Right lobe of liver (tissue), 6 donors: ENCODE results near the gene ZMYND8. TPM values are rescaled to one million over a fixed set of nuclear protein-coding genes. Genes with fewer than 3 reads are reported as not detected.

Source experiments
- ATAC-seq, 4 donors: fragments of 200-7000 bp; cut with Tn5 transposase; one replicate each; pipeline ENCODE4 v1.9.1; 2020; ENCODE audit warnings: mild to moderate bottlenecking in 4 of 4, moderate library complexity in 4 of 4
- DNase-seq, 3 donors: peaks; one replicate each; pipeline ENCODE4 v3.0.0-alpha.2; 2020
- H3K27ac ChIP-seq, 3 donors: fragments of 200-600 bp; one replicate each; pipeline ENCODE4 v1.8.0; 2022
- H3K27me3 ChIP-seq, 2 donors: fragments of 200-600 bp; one replicate each; pipeline ENCODE4 v1.8.0; 2022
- H3K36me3 ChIP-seq, 4 donors: fragments of 200-600 bp; sonication (generic) in 1 of 4; one replicate each; pipeline versions ENCODE4 v1.5.1 to v1.8.0; 2017 to 2022; ENCODE audit warnings: control low read depth in 1 of 4
- H3K4me1 ChIP-seq, 4 donors: fragments of 200-600 bp; sonication (generic) in 1 of 4; one replicate each; pipeline versions ENCODE4 v1.5.1 to v1.8.0; 2017 to 2022; ENCODE audit warnings: control low read depth in 1 of 4
- H3K4me3 ChIP-seq, 3 donors: fragments of 200-600 bp; one replicate each; pipeline ENCODE4 v1.8.0; 2022
- H3K9me3 ChIP-seq, 4 donors: fragments of 200-600 bp; sonication (generic) in 1 of 4; one replicate each; pipeline versions ENCODE4 v1.5.1 to v1.8.0; 2017 to 2022; ENCODE audit warnings: control low read depth in 1 of 4
- POLR2A ChIP-seq: fragments of 450-650 bp; IDR thresholded peaks from one replicate; pipeline ENCODE4 v1.6.1; 2017; ENCODE audit warnings: antibody characterized with exemption, mild to moderate bottlenecking
- WGBS: methylation state at CpG from one replicate; pipeline ENCODE4 v1.1.6; 2018; ENCODE audit warnings: low coverage, low lambda C conversion rate; ENCODE audit not compliant: insufficient coverage; ENCODE audit errors: missing lambda C conversion rate; 5-methylcytosine and 5-hydroxymethylcytosine counted together
- intact Hi-C, 2 donors: fragments of 100-400 bp; cut with DNase I; formaldehyde crosslinking; loops; one replicate each; pipeline versions ENCODE4 v1.11.2 to v1.14.1; 2022
- total RNA-seq, 6 experiments: library from RNA; depleted of rRNA in 2 of 6; stranded (reverse); fragments of >200 nt in 2 of 6; fragmentation: NEBNext Ultra II Directional in 3 of 6; extraction: Animal tissue kit (Norgen Biotek cat#: 25700) in 3 of 6; gene quantifications; one replicate each; pipeline versions ENCODE4 v1.1.0 to v1.2.4, GENCODE V29; 2016 to 2023
- TF ChIP-seq, protein P1 (sequence below), 4 donors: fragments of 200-600 bp in 3 of 4; fragments of 450-650 bp in 1 of 4; IDR thresholded peaks; one replicate each; pipeline versions ENCODE4 v1.5.1 to v1.8.0; 2016 to 2022; ENCODE audit warnings: antibody characterized with exemption in 4 of 4, mild to moderate bottlenecking in 2 of 4
- donor health status: DM: no; HTN: yes; CAD: no.
- donor health status: DM: no; HTN: no; CAD: no.
- donor health status: DM: no; HTN: no; CAD: no.
- donor health status: DM: no; HTN: yes; CAD: no.
- donor health status: DM: no; HTN: yes; CAD: no.

The ZMYND8 gene
- total RNA-seq, 6 experiments from 2014 or later = 7.8 to 25.7 (median 13.8) TPM

DNA sequence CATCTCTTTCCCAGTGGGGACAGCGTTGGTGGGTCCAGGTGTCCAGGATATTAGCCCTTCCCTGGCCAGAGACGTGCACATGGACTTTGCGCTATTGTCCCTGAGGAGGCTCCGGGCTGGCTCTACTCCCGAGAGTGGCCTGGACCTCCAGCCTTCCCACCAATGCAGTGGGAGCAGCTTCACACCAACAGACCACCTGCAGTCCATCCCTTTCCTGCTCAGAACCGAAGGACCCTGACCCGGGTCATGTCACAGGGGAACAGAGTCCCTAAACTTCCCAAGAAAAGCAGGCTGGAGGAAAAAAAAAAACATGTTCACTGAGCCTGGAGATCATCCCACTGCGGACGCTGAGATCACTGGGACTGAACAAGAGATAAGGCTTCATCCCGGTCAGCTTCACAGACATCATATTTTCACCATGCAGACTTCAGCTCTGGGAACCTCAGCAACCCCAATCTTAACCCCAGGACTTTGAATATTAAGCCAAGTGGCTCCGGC is 18.3 kb downstream of the ZMYND8 start:
- intact Hi-C loops = no loop called here
- no peak for TF ChIP-seq POLR2A
- TF ChIP-seq, protein P1, sequence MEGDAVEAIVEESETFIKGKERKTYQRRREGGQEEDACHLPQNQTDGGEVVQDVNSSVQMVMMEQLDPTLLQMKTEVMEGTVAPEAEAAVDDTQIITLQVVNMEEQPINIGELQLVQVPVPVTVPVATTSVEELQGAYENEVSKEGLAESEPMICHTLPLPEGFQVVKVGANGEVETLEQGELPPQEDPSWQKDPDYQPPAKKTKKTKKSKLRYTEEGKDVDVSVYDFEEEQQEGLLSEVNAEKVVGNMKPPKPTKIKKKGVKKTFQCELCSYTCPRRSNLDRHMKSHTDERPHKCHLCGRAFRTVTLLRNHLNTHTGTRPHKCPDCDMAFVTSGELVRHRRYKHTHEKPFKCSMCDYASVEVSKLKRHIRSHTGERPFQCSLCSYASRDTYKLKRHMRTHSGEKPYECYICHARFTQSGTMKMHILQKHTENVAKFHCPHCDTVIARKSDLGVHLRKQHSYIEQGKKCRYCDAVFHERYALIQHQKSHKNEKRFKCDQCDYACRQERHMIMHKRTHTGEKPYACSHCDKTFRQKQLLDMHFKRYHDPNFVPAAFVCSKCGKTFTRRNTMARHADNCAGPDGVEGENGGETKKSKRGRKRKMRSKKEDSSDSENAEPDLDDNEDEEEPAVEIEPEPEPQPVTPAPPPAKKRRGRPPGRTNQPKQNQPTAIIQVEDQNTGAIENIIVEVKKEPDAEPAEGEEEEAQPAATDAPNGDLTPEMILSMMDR (IDR thresholded peaks at IDR 0.05) = no peak
- peak overlapping the region; percentile 55 to 69 (median 57) for H3K27ac ChIP-seq
- peak; percentile 34 to 61 (median 40) for ATAC-seq
- no peak overlapping the region for H3K4me3 ChIP-seq
- DNase-seq = peak; percentile 45 to 65 (median 65)
- peaks cover 0 to 64% (median 20%) of the 10 kb centered on the region in 4 donors for H3K4me1 ChIP-seq
- no peaks in the 10 kb centered on the region for H3K27me3 ChIP-seq
- no peaks in the 10 kb centered on the region for H3K36me3 ChIP-seq
- no peaks in the 10 kb centered on the region for H3K9me3 ChIP-seq
- WGBS = 41% methylated on average over 8 of the region's 11 CpGs

DNA sequence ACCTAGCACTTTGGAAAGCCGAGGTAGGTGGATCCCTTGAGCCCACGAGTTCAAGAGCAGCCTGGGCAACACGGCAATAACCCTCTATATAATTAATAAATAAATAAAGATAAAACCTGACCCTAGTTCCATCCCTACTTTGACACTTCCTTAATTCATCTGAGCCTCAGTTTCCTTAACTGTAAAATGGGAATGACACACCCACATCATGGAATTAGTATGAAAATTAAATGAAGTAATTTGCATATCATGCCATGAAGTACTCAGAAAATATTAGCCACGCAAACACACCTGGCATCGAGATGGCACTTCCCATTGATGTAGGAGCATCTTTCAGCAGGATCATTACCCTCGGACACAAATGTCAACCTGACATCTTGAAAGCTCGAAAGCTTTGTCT is 19.1 kb downstream of the ZMYND8 start:
- H3K9me3 ChIP-seq = no peaks in the 10 kb centered on the region
- H3K4me3 ChIP-seq = no peak overlapping the region
- no peak for DNase-seq
- TF ChIP-seq, protein P1 (IDR thresholded peaks at IDR 0.05) = no peak
- TF ChIP-seq POLR2A = no peak
- no peaks in the 10 kb centered on the region for H3K36me3 ChIP-seq
- WGBS = 92% methylated on average over 6 of the region's 7 CpGs
- intact Hi-C loops = no loop called here
- no peaks in the 10 kb centered on the region for H3K27me3 ChIP-seq
- peaks cover 0 to 64% (median 20%) of the 10 kb centered on the region in 4 donors for H3K4me1 ChIP-seq
- no peak for ATAC-seq
- H3K27ac ChIP-seq = peak overlapping the region; percentile 28 to 69 (median 57)

DNA sequence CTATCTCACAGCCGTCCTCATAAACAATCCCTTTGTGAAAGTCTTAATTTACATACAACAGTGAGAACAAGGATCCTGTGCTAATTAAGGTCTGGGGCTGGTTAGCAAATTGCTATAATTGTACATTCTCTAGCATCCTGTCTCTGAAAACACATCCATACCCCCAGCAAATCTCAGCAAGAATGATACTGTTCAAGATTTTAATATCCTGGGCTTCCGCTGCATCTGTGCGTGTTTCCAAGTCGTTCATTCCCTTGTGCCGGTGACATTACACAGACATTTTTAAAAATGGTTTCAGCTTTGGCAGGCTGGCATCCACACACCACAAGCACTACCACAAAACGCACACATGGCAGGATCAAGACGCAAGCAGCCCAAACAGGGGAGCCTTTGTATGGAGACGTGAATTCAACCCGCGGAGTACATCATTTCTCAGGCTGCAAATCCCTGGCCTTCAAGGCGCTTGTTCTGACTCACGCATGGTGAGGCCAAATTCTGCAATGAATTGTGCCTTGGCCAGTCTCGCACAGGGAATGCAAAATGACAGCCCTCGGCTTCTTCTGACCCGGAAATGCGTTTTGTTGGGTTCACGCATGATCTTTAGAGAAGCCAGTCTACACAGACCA is 20.3 kb downstream of the ZMYND8 start:
- ATAC-seq = no peak

DNA sequence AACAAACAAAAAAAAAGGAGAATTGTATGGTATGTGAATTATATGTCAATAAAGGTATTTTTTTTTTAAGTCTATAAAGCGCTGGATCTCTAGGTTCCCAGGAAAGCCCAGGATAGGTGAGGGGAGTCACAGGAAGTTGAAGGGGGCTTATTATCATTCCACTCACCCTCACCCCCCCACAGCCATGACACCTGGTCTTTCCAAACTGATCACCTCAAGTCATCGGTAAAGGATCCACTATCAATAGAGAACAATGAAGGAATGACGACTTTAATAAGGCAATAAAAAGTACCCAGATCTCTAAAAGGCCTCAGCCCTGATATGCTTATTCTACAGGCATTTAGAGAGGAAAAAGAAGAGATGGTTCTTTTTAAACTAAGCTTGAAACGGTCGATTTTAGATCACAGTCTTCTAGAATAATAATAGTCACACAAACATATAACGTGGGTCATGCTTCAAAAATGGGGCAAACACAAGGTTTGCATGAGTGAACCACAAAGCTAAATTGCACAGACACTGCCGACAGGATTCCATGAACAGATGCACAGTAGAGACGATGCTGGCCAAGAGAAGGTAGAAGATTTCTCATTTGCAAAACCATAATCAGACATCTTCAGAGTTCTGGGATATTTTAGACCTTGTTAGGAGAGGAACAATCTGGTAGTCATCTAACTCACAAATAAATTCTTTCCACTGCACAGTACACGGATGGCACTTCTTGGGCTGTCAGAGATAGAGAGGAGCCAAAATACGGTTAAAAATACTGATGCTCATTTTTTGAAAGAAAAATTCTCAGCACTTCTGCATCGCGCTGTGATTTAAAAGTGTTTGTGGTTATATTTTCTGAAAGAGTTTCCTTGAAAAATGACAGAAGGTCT is 21.0 kb downstream of the ZMYND8 start:
- Histone ChIP-seq H3K4me3 (no peak overlapping the region), H3K9me3 (no peaks in the 10 kb centered on the region), H3K4me1 (peaks cover 0 to 62% (median 16%) of the 10 kb centered on the region in 4 donors), H3K27me3 (no peaks in the 10 kb centered on the region), H3K27ac (peak overlapping the region; percentile 70 to 87 (median 83)), H3K36me3 (no peaks in the 10 kb centered on the region)
- ATAC-seq (no peak), DNase-seq (no peak)
- TF ChIP-seq, protein P1 (IDR thresholded peaks at IDR 0.05) = no peak
- no peak for TF ChIP-seq POLR2A
- intact Hi-C loops = no loop called here
- WGBS = 84% methylated on average over 12 of the region's 12 CpGs

More for the DNA sequence above, 20.3 kb downstream of the ZMYND8 start:
- H3K9me3 ChIP-seq = no peaks in the 10 kb centered on the region
- no peak overlapping the region for H3K4me3 ChIP-seq
- 92% methylated on average over 12 of the region's 17 CpGs for WGBS
- peak overlapping the region; percentile 28 to 53 (median 32) for H3K27ac ChIP-seq
- H3K27me3 ChIP-seq = no peaks in the 10 kb centered on the region
- TF ChIP-seq, protein P1 (IDR thresholded peaks at IDR 0.05) = no peak
- TF ChIP-seq POLR2A = no peak
- H3K4me1 ChIP-seq = peaks cover 0 to 65% (median 18%) of the 10 kb centered on the region in 4 donors
- DNase-seq = peak in 2 of 3 donors; percentile 8 to 9
- intact Hi-C loops = no loop called here
- H3K36me3 ChIP-seq = no peaks in the 10 kb centered on the region
